ENCODE measurements around the gene CXCL10.

DNA sequence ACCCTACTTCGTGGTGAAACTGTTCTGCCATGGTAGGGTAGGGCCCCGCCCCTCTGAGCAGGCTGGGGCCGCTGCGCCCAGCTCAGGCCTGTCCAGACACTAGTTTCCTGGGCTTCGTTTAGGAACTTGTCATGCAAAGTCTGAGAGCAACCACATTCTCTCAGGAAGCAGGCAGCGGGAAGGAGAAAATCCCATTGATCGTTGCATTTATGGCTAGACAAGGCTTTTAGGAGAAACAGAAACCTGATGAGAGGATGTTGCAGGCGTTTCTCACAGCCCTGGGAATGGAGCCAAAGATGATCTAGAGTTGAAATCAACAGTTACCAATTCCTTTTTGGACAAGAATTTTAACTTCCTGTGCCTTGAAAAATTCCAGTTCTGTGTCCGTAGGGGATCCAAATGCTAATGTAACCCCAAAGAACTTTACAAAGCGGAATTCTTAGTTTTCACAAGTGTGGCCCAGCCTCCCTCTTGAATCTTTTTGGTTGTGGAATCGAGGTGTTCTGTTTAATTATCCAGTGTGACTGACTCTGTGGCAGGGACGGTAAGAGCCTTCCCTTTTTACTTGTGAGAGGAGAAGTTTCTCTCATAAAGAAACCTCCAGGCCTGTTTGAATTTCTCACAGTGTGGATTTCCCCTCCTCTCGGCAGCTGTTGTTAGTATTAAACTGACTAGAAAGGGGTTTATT is 11.5 kb downstream of the CXCL10 start:
- no peak for TF ChIP-seq RAD21 (IDR thresholded peaks at IDR 0.05)
- TF ChIP-seq CTCF (IDR thresholded peaks at IDR 0.05; ENCODE audit: low read depth, low read length, missing input control): no peak
- no peak for TF ChIP-seq GABPA (IDR thresholded peaks at IDR 0.05 in 1 of 2, conservative IDR thresholded peaks at IDR 0.05 in 1 of 2)
- TF ChIP-seq, protein P1, sequence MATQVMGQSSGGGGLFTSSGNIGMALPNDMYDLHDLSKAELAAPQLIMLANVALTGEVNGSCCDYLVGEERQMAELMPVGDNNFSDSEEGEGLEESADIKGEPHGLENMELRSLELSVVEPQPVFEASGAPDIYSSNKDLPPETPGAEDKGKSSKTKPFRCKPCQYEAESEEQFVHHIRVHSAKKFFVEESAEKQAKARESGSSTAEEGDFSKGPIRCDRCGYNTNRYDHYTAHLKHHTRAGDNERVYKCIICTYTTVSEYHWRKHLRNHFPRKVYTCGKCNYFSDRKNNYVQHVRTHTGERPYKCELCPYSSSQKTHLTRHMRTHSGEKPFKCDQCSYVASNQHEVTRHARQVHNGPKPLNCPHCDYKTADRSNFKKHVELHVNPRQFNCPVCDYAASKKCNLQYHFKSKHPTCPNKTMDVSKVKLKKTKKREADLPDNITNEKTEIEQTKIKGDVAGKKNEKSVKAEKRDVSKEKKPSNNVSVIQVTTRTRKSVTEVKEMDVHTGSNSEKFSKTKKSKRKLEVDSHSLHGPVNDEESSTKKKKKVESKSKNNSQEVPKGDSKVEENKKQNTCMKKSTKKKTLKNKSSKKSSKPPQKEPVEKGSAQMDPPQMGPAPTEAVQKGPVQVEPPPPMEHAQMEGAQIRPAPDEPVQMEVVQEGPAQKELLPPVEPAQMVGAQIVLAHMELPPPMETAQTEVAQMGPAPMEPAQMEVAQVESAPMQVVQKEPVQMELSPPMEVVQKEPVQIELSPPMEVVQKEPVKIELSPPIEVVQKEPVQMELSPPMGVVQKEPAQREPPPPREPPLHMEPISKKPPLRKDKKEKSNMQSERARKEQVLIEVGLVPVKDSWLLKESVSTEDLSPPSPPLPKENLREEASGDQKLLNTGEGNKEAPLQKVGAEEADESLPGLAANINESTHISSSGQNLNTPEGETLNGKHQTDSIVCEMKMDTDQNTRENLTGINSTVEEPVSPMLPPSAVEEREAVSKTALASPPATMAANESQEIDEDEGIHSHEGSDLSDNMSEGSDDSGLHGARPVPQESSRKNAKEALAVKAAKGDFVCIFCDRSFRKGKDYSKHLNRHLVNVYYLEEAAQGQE (IDR thresholded peaks at IDR 0.05): no peak
- no peak for TF ChIP-seq YY1 (IDR thresholded peaks at IDR 0.05)
- TF ChIP-seq RXRA (IDR thresholded peaks at IDR 0.05): no peak
- TF ChIP-seq, protein P2, sequence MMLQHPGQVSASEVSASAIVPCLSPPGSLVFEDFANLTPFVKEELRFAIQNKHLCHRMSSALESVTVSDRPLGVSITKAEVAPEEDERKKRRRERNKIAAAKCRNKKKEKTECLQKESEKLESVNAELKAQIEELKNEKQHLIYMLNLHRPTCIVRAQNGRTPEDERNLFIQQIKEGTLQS (IDR thresholded peaks at IDR 0.05): no peak
- TF ChIP-seq SP1 (IDR thresholded peaks at IDR 0.05): no peak
- TF ChIP-seq, protein P3, sequence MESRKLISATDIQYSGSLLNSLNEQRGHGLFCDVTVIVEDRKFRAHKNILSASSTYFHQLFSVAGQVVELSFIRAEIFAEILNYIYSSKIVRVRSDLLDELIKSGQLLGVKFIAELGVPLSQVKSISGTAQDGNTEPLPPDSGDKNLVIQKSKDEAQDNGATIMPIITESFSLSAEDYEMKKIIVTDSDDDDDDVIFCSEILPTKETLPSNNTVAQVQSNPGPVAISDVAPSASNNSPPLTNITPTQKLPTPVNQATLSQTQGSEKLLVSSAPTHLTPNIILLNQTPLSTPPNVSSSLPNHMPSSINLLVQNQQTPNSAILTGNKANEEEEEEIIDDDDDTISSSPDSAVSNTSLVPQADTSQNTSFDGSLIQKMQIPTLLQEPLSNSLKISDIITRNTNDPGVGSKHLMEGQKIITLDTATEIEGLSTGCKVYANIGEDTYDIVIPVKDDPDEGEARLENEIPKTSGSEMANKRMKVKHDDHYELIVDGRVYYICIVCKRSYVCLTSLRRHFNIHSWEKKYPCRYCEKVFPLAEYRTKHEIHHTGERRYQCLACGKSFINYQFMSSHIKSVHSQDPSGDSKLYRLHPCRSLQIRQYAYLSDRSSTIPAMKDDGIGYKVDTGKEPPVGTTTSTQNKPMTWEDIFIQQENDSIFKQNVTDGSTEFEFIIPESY (IDR thresholded peaks at IDR 0.05): no peak

Measured in liver (tissue), 3 donors.